LNCAP (cell line): Measurements from ENCODE around the gene PCDHA3.

Source experiments
- CTCF ChIP-seq: fragments of 450-650 bp; IDR thresholded peaks from 2 replicates; pipeline ENCODE4 v1.5.1; 2017; ENCODE audit warnings: mild to moderate bottlenecking

PCDHA3 gene

GRCh38 chr5:140821375-140822280 lies 20.8 kb downstream of the PCDHA3 start, which contains the start of gene PCDHA5:
TSS of gene PCDHA5 (plus strand) at chr5:140821613.
- TF ChIP-seq CTCF: peak; percentile 90

- 0 out of 2 replicates have a peak, but pooled peaks have one; percentile 11 for TF ChIP-seq CTCF
Observed at GRCh38 chr5:140822281-140822629, 21.4 kb downstream of the PCDHA3 start.

GRCh38 chr5:140823475-140823874 lies 22.6 kb downstream of the PCDHA3 start:
- no peak for TF ChIP-seq CTCF

GRCh38 chr5:140827704-140828361 lies 27.0 kb downstream of the PCDHA3 start, which contains the start of gene PCDHA6:
TSS of gene PCDHA6 (plus strand) at chr5:140827960. CDS start at chr5:140828092, 132 bp downstream.
- TF ChIP-seq CTCF: peak; percentile 21; the same call in 1 of the 2 replicates

GRCh38 chr5:140828362-140828737 lies 27.5 kb downstream of the PCDHA3 start:
- TF ChIP-seq CTCF: peak; percentile 12; the same call in 1 of the 2 replicates

GRCh38 chr5:140833993-140834392 lies 33.1 kb downstream of the PCDHA3 start, which contains the start of gene PCDHA7:
TSS of gene PCDHA7 (plus strand) at chr5:140834269. CDS start at chr5:140834384, 115 bp downstream.
- TF ChIP-seq CTCF: peak; percentile 27; the same call in 1 of the 2 replicates

GRCh38 chr5:140835622-140836510 lies 35.0 kb downstream of the PCDHA3 start:
- no peak for TF ChIP-seq CTCF
